ENCODE data around the gene FBXW7. TPM values are rescaled to one million over a fixed set of nuclear protein-coding genes. Genes with fewer than 3 reads are reported as not detected.

Gene FBXW7
- total RNA-seq, 4 donors from 2014 or later, result 11.6 to 125 (median 49.5) TPM

DNA sequence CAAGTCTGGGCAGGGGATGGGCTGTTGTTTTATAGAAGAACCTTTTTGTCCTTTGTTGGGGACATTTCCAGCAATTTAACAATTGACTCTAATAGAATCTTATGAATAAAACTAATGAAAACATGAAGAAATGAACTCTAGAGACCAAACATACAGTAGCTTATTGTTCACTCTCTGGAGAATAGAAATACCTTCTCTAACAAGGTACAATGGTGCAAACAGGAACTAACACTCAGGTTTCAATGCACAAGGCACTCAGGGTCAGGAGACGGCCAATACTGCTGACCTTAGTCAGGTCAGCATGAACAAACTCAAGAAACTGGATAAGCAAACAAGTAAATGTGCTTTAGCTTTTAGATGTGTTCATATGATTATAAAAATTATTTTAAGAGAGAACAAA, 39.6 kb upstream of the FBXW7 start:
- DNase-seq, result no peak
- Histone ChIP-seq H3K4me3 (no peak overlapping the region), H3K27ac (no peak overlapping the region), H3K27me3 (no peaks in the 10 kb centered on the region), H3K36me3 (no peaks in the 10 kb centered on the region), H3K9me3 (no peaks in the 10 kb centered on the region), H3K4me1 (peaks cover 0 to 13% (median 0%) of the 10 kb centered on the region in 4 donors)
- intact Hi-C loops (cut with DNase I; ENCODE audit: low total_unique reads), result no loop called here
- TF ChIP-seq POLR2AphosphoS5 (IDR thresholded peaks at IDR 0.05), result no peak
- TF ChIP-seq POLR2A (IDR thresholded peaks at IDR 0.05), result no peak
- TF ChIP-seq, protein P1, sequence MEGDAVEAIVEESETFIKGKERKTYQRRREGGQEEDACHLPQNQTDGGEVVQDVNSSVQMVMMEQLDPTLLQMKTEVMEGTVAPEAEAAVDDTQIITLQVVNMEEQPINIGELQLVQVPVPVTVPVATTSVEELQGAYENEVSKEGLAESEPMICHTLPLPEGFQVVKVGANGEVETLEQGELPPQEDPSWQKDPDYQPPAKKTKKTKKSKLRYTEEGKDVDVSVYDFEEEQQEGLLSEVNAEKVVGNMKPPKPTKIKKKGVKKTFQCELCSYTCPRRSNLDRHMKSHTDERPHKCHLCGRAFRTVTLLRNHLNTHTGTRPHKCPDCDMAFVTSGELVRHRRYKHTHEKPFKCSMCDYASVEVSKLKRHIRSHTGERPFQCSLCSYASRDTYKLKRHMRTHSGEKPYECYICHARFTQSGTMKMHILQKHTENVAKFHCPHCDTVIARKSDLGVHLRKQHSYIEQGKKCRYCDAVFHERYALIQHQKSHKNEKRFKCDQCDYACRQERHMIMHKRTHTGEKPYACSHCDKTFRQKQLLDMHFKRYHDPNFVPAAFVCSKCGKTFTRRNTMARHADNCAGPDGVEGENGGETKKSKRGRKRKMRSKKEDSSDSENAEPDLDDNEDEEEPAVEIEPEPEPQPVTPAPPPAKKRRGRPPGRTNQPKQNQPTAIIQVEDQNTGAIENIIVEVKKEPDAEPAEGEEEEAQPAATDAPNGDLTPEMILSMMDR (IDR thresholded peaks at IDR 0.05), result no peak
- TF ChIP-seq EP300 (IDR thresholded peaks at IDR 0.05; ENCODE audit: low read depth), result no peak
- 77 to 86% methylated on average over 1 of the region's 1 CpG for WGBS, 2 donors (ENCODE audit: low coverage in 1 of 2)
- in situ Hi-C loops (cut with MboI; ENCODE audit: low pct_ligation_motif_present in 1 of 4, low pct_unique_long_range_greater_than_20kb in 1 of 4, low sequenced_read_pairs in 3 of 4), result no loop called here

DNA sequence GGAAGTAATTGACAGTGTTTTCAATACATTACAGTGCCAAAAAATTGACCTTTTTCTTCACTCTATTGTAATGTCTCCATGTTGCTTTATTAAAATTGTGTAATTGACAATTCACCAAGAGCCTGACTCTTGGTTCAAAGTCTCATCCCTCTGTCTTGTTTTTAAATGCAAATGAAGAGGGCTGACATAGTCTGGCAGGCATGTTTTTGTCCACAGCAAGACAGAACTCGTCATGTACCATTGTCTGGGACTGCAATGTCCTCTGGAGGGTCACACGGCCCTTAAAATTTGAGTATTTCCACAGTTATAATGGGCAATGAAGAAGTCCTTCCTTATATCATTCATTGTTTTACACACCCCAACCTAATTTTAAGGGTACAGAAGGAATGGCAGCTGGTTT, 38.0 kb upstream of the FBXW7 start:
- 88 to 100% methylated on average over 1 to 2 of the region's 2 CpGs for WGBS, 2 donors (ENCODE audit: low coverage in 1 of 2)
- Histone ChIP-seq H3K27me3 (no peaks in the 10 kb centered on the region), H3K27ac (no peak overlapping the region), H3K4me3 (no peak overlapping the region), H3K36me3 (no peaks in the 10 kb centered on the region), H3K9me3 (no peaks in the 10 kb centered on the region), H3K4me1 (peaks cover 0 to 13% (median 0%) of the 10 kb centered on the region in 4 donors)
- TF ChIP-seq POLR2A (IDR thresholded peaks at IDR 0.05) (no peak), POLR2AphosphoS5 (IDR thresholded peaks at IDR 0.05) (no peak), EP300 (IDR thresholded peaks at IDR 0.05; ENCODE audit: low read depth) (no peak)
- TF ChIP-seq, protein P1 (IDR thresholded peaks at IDR 0.05), result no peak
- in situ Hi-C loops (cut with MboI; ENCODE audit: low pct_ligation_motif_present in 1 of 4, low pct_unique_long_range_greater_than_20kb in 1 of 4, low sequenced_read_pairs in 3 of 4), result no loop called here
- DNase-seq, result no peak
- intact Hi-C loops (cut with DNase I; ENCODE audit: low total_unique reads), result no loop called here

GRCh38 chr4:152572417-152573086, 36.7 kb upstream of the FBXW7 start:
- no peak overlapping the region for H3K4me3 ChIP-seq
- no peaks in the 10 kb centered on the region for H3K27me3 ChIP-seq
- no peak for DNase-seq
- peak overlapping the region in 2 of 4 donors; percentile 26 to 38 for H3K27ac ChIP-seq
- in situ Hi-C loops (cut with MboI; ENCODE audit: low pct_ligation_motif_present in 1 of 4, low pct_unique_long_range_greater_than_20kb in 1 of 4, low sequenced_read_pairs in 3 of 4) (no loop called here), intact Hi-C loops (cut with DNase I; ENCODE audit: low total_unique reads) (no loop called here)
- H3K9me3 ChIP-seq, result no peaks in the 10 kb centered on the region
- TF ChIP-seq POLR2A (IDR thresholded peaks at IDR 0.05) (no peak), POLR2AphosphoS5 (IDR thresholded peaks at IDR 0.05) (no peak), EP300 (IDR thresholded peaks at IDR 0.05; ENCODE audit: low read depth) (no peak)
- TF ChIP-seq, protein P1 (IDR thresholded peaks at IDR 0.05), result no peak
- H3K36me3 ChIP-seq, result no peaks in the 10 kb centered on the region
- H3K4me1 ChIP-seq, result peaks cover 0 to 13% (median 0%) of the 10 kb centered on the region in 4 donors
- WGBS, 2 donors (ENCODE audit: low coverage in 1 of 2), result 39 to 43% methylated on average over 7 to 9 of the region's 9 CpGs

DNA sequence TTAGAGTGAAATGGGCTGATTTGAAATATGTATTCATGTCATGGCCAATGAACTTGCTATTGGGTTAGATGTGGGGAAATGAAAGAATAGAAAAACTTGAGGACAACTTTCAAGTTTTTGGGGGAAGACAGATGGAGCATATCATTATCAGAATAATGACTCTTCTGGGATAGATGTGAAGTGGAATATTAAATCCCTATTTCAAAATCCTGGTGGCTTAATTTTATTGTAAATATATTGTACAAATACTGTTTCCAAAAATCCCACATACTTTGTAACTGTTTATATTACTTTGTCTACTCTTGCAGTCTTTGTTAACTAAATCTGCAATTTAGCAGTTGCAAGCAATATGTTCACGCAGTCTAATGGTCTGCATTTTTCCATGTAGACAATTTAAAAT, 35.9 kb upstream of the FBXW7 start:
- Histone ChIP-seq H3K9me3 (no peaks in the 10 kb centered on the region), H3K27ac (no peak overlapping the region), H3K36me3 (no peaks in the 10 kb centered on the region), H3K4me3 (no peak overlapping the region), H3K27me3 (no peaks in the 10 kb centered on the region), H3K4me1 (peaks cover 0 to 13% (median 0%) of the 10 kb centered on the region in 4 donors)
- intact Hi-C loops (cut with DNase I; ENCODE audit: low total_unique reads), result no loop called here
- no peak for TF ChIP-seq POLR2AphosphoS5 (IDR thresholded peaks at IDR 0.05)
- TF ChIP-seq, protein P1 (IDR thresholded peaks at IDR 0.05), result no peak
- no peak for TF ChIP-seq POLR2A (IDR thresholded peaks at IDR 0.05)
- no peak for TF ChIP-seq EP300 (IDR thresholded peaks at IDR 0.05; ENCODE audit: low read depth)
- 73 to 81% methylated on average over 1 of the region's 1 CpG for WGBS, 2 donors (ENCODE audit: low coverage in 1 of 2)
- no peak for DNase-seq
- in situ Hi-C loops (cut with MboI; ENCODE audit: low pct_ligation_motif_present in 1 of 4, low pct_unique_long_range_greater_than_20kb in 1 of 4, low sequenced_read_pairs in 3 of 4), result no loop called here

Data from transverse colon (tissue), 4 donors.